ENCODE data around the gene CAP2. TPM values are rescaled to one million over a fixed set of nuclear protein-coding genes. Genes with fewer than 3 reads are reported as not detected.

Gene CAP2
- total RNA-seq, 4 donors from 2014 or later, result 11.8 to 27.6 (median 15.0) TPM

DNA sequence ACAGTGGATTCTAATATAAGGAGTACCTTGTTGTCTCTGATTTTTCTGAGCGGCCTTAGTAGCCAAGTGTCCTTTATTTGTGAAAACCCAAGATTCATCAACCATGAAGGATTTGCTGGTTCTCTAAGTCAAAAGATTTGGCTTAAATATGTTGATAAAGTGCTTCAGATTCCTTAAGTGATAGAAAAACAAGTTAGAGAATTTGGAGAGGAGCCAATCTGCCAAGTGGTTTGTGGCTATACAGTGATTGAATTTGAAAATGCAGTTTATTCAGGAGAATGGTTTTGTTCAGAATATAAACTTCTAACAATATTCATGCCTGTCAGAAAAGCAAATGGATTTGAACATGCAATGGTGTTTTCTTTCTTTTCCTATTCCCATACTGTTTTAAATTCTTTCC, 54.8 kb downstream of the CAP2 start:
- Histone ChIP-seq H3K27me3 (no peaks in the 10 kb centered on the region), H3K4me3 (no peak overlapping the region), H3K27ac (no peak overlapping the region), H3K9me3 (no peaks in the 10 kb centered on the region), H3K4me1 (no peaks in the 10 kb centered on the region), H3K36me3 (no peaks in the 10 kb centered on the region)
- intact Hi-C loops (cut with DNase I; ENCODE audit: low total_unique reads), result no loop called here
- no peak for DNase-seq
- TF ChIP-seq POLR2A (IDR thresholded peaks at IDR 0.05), result no peak
- TF ChIP-seq, protein P1, sequence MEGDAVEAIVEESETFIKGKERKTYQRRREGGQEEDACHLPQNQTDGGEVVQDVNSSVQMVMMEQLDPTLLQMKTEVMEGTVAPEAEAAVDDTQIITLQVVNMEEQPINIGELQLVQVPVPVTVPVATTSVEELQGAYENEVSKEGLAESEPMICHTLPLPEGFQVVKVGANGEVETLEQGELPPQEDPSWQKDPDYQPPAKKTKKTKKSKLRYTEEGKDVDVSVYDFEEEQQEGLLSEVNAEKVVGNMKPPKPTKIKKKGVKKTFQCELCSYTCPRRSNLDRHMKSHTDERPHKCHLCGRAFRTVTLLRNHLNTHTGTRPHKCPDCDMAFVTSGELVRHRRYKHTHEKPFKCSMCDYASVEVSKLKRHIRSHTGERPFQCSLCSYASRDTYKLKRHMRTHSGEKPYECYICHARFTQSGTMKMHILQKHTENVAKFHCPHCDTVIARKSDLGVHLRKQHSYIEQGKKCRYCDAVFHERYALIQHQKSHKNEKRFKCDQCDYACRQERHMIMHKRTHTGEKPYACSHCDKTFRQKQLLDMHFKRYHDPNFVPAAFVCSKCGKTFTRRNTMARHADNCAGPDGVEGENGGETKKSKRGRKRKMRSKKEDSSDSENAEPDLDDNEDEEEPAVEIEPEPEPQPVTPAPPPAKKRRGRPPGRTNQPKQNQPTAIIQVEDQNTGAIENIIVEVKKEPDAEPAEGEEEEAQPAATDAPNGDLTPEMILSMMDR (IDR thresholded peaks at IDR 0.05), result no peak

DNA sequence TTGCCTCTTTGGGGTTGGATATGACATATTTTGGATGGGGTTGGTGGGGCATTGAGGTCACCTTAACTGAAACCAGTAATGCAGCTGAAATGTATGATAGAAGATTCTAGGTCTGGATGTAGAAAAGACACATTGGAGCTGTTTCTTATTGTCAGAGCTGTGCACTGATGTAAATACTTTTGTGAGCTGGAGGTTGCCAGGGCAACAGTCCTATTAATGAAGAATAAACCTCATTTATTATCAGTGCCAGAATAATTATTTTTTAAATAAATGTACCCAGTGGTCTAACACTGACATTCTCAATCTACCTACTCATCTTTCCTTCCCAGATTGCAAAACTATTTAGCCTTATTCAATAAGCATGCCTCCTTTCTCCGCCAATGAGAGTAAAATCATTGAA, 57.0 kb downstream of the CAP2 start:
- no peaks in the 10 kb centered on the region for H3K4me1 ChIP-seq
- no peaks in the 10 kb centered on the region for H3K27me3 ChIP-seq
- H3K36me3 ChIP-seq, result no peaks in the 10 kb centered on the region
- H3K9me3 ChIP-seq, result no peaks in the 10 kb centered on the region
- H3K27ac ChIP-seq, result no peak overlapping the region
- H3K4me3 ChIP-seq, result no peak overlapping the region
- no peak for TF ChIP-seq POLR2A (IDR thresholded peaks at IDR 0.05)
- no peak for DNase-seq
- intact Hi-C loops (cut with DNase I; ENCODE audit: low total_unique reads), result no loop called here

DNA sequence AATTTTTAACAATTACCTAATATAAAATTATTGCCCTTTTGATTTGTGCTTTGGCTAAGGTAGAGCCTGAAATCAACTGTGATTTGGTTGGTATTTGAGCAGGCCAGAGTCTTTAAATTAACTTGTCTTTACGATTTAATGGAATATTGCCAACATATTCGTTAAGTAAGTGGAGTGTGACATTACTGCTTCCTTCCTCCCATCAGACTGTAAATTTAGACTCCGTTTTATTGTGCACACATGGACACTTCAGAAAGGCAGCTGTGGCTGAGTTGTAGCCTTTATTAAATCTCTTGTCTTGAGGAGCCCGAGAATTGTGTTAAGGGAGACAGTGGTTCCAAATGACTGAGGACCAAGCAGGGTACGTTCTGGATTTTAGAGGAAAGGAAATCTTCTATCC, 57.4 kb downstream of the CAP2 start:
- no peak for DNase-seq
- Histone ChIP-seq H3K4me1 (no peaks in the 10 kb centered on the region), H3K9me3 (no peaks in the 10 kb centered on the region), H3K27me3 (no peaks in the 10 kb centered on the region), H3K4me3 (no peak overlapping the region), H3K27ac (no peak overlapping the region), H3K36me3 (no peaks in the 10 kb centered on the region)
- intact Hi-C loops (cut with DNase I; ENCODE audit: low total_unique reads), result no loop called here
- TF ChIP-seq, protein P1 (IDR thresholded peaks at IDR 0.05), result no peak
- no peak for TF ChIP-seq POLR2A (IDR thresholded peaks at IDR 0.05)

DNA sequence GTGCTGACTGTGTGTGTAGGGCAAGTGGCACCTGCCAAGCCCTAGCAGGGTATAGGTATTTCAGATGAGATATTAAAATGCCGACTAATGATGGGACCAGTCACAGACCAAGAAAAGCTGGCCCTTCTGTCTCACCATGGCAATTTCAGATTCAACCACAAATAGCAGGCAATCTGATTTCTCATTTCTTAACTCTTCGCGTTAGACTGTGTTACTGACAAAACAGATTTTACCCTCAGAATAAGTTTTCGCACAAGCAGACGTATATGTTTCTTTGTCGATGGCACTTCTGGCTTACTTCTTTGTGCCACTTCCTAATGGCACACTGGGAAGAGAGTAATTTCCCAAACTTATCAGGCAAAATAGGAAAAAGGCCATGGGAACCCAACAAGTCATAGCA, 58.7 kb downstream of the CAP2 start:
- no peak for DNase-seq
- Histone ChIP-seq H3K27me3 (no peaks in the 10 kb centered on the region), H3K27ac (no peak overlapping the region), H3K36me3 (no peaks in the 10 kb centered on the region), H3K4me3 (no peak overlapping the region), H3K9me3 (no peaks in the 10 kb centered on the region), H3K4me1 (no peaks in the 10 kb centered on the region)
- no peak for TF ChIP-seq POLR2A (IDR thresholded peaks at IDR 0.05)
- TF ChIP-seq, protein P1 (IDR thresholded peaks at IDR 0.05), result no peak
- intact Hi-C loops (cut with DNase I; ENCODE audit: low total_unique reads), result no loop called here

DNA sequence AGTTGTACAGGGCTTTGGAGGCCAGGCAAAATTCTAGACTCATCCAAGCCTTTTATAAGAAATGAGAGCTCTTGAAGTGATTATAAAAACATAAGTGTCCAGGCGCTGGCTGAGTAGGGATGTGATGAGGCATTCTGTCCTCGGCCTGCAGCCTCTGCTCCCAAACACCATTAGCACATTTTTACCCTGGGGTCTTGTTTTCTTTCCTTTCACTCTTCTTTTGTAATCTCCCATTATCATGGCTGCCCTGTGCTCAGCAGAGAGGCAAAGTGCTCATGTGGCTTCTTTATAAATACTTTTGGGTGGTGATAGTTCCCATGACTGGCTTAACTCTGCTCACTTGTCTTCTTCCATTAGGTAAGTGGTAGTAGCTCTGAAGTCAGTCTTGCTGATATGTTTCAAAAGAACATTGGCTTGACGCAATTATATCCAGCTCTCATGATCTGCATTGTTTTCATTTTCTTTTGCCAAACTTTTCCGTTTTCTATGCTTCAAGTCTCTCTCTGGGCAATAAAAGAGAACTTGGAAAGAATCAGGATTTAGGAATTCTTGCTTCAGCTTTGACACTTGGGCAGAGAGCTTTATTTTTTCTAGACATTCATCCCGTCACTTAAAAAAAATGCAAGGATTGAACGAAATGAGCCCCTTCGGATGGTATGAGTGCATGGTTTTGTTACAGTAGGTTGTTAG, 61.1 kb downstream of the CAP2 start:
- H3K4me3 ChIP-seq, result no peak overlapping the region
- DNase-seq, result no peak
- no peaks in the 10 kb centered on the region for H3K27me3 ChIP-seq
- H3K27ac ChIP-seq, result peak overlapping the region; percentile 2 to 50
- intact Hi-C loops (cut with DNase I; ENCODE audit: low total_unique reads), result no loop called here
- TF ChIP-seq POLR2A (IDR thresholded peaks at IDR 0.05), result no peak
- TF ChIP-seq, protein P1 (IDR thresholded peaks at IDR 0.05), result no peak
- H3K9me3 ChIP-seq, result no peaks in the 10 kb centered on the region
- H3K36me3 ChIP-seq, result no peaks in the 10 kb centered on the region
- no peaks in the 10 kb centered on the region for H3K4me1 ChIP-seq

DNA sequence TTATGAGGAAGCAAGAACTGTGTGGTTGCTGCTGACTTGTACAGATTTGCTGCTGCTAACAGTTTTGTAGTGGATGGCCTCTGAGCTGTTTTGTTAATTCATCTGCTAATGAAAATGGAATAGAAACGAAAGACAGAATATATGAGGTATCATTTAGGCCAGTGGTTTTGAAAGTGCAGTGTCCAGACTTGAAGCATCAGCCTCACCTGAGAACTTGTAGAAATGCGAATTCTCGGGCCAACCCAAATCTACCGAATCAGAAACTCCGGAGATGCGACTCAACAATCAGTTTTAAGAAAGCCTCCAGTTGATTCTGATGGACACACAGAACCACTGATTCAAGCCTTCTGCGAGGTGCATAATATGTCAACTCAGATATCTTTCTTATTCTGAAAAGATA, 62.5 kb downstream of the CAP2 start:
- DNase-seq, result no peak
- Histone ChIP-seq H3K27me3 (no peaks in the 10 kb centered on the region), H3K4me1 (no peaks in the 10 kb centered on the region), H3K27ac (no peak overlapping the region), H3K36me3 (no peaks in the 10 kb centered on the region), H3K4me3 (no peak overlapping the region), H3K9me3 (no peaks in the 10 kb centered on the region)
- intact Hi-C loops (cut with DNase I; ENCODE audit: low total_unique reads), result no loop called here
- no peak for TF ChIP-seq POLR2A (IDR thresholded peaks at IDR 0.05)
- TF ChIP-seq, protein P1 (IDR thresholded peaks at IDR 0.05), result no peak

All from uterus (tissue), 4 donors.